Panc1 (cell line): ENCODE results near the gene ADCYAP1R1. TPM values are rescaled to one million over a fixed set of nuclear protein-coding genes. Genes with fewer than 3 reads are reported as not detected.

Experiments used
- ATAC-seq: fragments of 200-7000 bp; cut with Tn5 transposase; 2 replicates; pipeline ENCODE4 v1.9.1; 2020; ENCODE audit warnings: mild to moderate bottlenecking, moderate library complexity
- BruUV-seq: library from RNA; stranded (reverse); fragments of 400-500 nt; replicated peaks from 2 replicates; lab custom pipeline; 2021; lab: Mats Ljungman, UMichigan
- CTCF ChIA-PET: fragments of 300-600 bp; sonication (Branson Sonifier 250); formaldehyde crosslinking; loops from one replicate; lab custom pipeline; 2022; ENCODE audit warnings: antibody characterized with exemption; lab: Charles Lee
- POLR2A ChIA-PET: fragments of 300-600 bp; sonication (Branson Sonifier 250); formaldehyde crosslinking; loops from one replicate; lab custom pipeline; 2022; ENCODE audit warnings: antibody characterized with exemption; lab: Charles Lee
- DNase-seq: peaks from one replicate; pipeline ENCODE4 v3.0.0-alpha.2; 2010; ENCODE audit warnings: low read depth, low spot score
- H3K27ac ChIP-seq: 2 replicates; pipeline ENCODE4 v1.5.1; 2011; ENCODE audit warnings: mild to moderate bottlenecking, low read length, inconsistent platforms
- H3K27me3 ChIP-seq: fragments of 200-500 bp; sonication (Bioruptor generic); 2 replicates; pipeline ENCODE4 v1.6.0; 2014; ENCODE audit warnings: low read length, inconsistent platforms; ENCODE audit not compliant: control insufficient read depth, insufficient read depth
- H3K36me3 ChIP-seq: fragments of 200-500 bp; sonication (Bioruptor generic); 2 replicates; pipeline ENCODE4 v1.5.1; 2014; ENCODE audit warnings: inconsistent platforms, mild to moderate bottlenecking, low read length, moderate library complexity; ENCODE audit not compliant: control insufficient read depth, insufficient read depth
- H3K4me1 ChIP-seq: 2 replicates; pipeline ENCODE4 v1.5.1; 2011; ENCODE audit warnings: inconsistent platforms, mild to moderate bottlenecking, low read length, moderate library complexity; ENCODE audit not compliant: control insufficient read depth, insufficient read depth
- H3K4me3 ChIP-seq, 2 experiments: 2 replicates each; pipeline ENCODE4 v1.5.1; 2011 to 2012; ENCODE audit warnings: low read depth in 2 of 2, low read length in 2 of 2, mild to moderate bottlenecking in 2 of 2, inconsistent platforms in 1 of 2, moderate library complexity in 1 of 2
- H3K9me3 ChIP-seq: fragments of 200-500 bp; sonication (Bioruptor generic); 2 replicates; pipeline ENCODE4 v1.5.1; 2014; ENCODE audit warnings: low read depth, mild to moderate bottlenecking, inconsistent platforms, low read length, moderate library complexity; ENCODE audit not compliant: control insufficient read depth, insufficient read depth
- CTCF ChIP-seq: fragments of 450-650 bp; IDR thresholded peaks from 2 replicates; pipeline ENCODE4 v1.5.1; 2017; ENCODE audit warnings: mild to moderate bottlenecking
- POLR2AphosphoS5 ChIP-seq: IDR thresholded peaks from 2 replicates; pipeline ENCODE4 v1.6.1; 2012; ENCODE audit warnings: mild to moderate bottlenecking, low read depth, low read length, moderate library complexity
- REST ChIP-seq, 2 experiments: IDR thresholded peaks; 2 replicates each; pipeline ENCODE4 v1.6.1; 2011 to 2012; ENCODE audit warnings: low read depth in 2 of 2, control low read depth in 1 of 2, low read length in 1 of 2, mild to moderate bottlenecking in 1 of 2, moderate library complexity in 1 of 2; ENCODE audit not compliant: insufficient read depth in 1 of 2
- SIN3A ChIP-seq: IDR thresholded peaks from 2 replicates; pipeline ENCODE4 v1.6.1; 2012; ENCODE audit warnings: low read depth, mild to moderate bottlenecking, low read length, moderate library complexity, borderline replicate concordance; ENCODE audit not compliant: insufficient read depth
- TCF7L2 ChIP-seq: IDR thresholded peaks from 2 replicates; pipeline ENCODE4 v1.6.1; 2011; ENCODE audit warnings: mild to moderate bottlenecking, low read depth, low read length, inconsistent platforms
- in situ Hi-C: cut with HindIII; loops from 2 replicates; pipeline ENCODE4 v1.10.0; 2016; ENCODE audit warnings: low sequenced_read_pairs, low pct_unique_long_range_greater_than_20kb
- intact Hi-C: fragments of 100-400 bp; cut with micrococcal nuclease; formaldehyde crosslinking; loops from one replicate; pipeline ENCODE4 v1.10.0; 2022; ENCODE audit not compliant: unreplicated experiment
- total RNA-seq: library from RNA; stranded (reverse); gene quantifications from one replicate; pipeline ENCODE4 v1.2.1, GENCODE V29; 2021; ENCODE audit not compliant: unreplicated experiment

ADCYAP1R1 gene
- total RNA-seq, 1 experiment from 2014 or later = not detected

GRCh38 chr7:31036924-31037323, 15.2 kb upstream of the ADCYAP1R1 start:
- intact Hi-C loops = no loop called here
- no peak overlapping the region for H3K4me3 ChIP-seq
- ChIA-PET CTCF (no interaction called here), POLR2A (interaction anchor here (0.6 kb wide), 1 partner anchor 87 kb away, joined by 5 read pairs; no protein-coding TSS in a partner anchor)
- H3K27me3 ChIP-seq = peaks cover 28% of the 10 kb centered on the region
- DNase-seq (no peak), ATAC-seq (0 out of 2 replicates have a peak, but pooled peaks have one; percentile 35)
- BruUV-seq = no TSS peak
- no peaks in the 10 kb centered on the region for H3K4me1 ChIP-seq
- H3K9me3 ChIP-seq = no peaks in the 10 kb centered on the region
- no peaks in the 10 kb centered on the region for H3K36me3 ChIP-seq
- no peak overlapping the region for H3K27ac ChIP-seq
- in situ Hi-C loops = no loop called here
- no peak for TF ChIP-seq POLR2AphosphoS5
- no peak for TF ChIP-seq REST (IDR thresholded peaks at IDR 0.05; ENCODE audit: insufficient read depth in 1 of 2, low read depth in 2 of 2, low read length in 1 of 2)
- no peak for TF ChIP-seq CTCF
- TF ChIP-seq SIN3A = no peak
- no peak for TF ChIP-seq TCF7L2

- no peak for ATAC-seq
- no peaks in the 10 kb centered on the region for H3K4me1 ChIP-seq
- H3K27me3 ChIP-seq = peaks cover 44% of the 10 kb centered on the region
- ChIA-PET POLR2A (no interaction called here), CTCF (no interaction called here)
- no peak overlapping the region for H3K27ac ChIP-seq
- no peaks in the 10 kb centered on the region for H3K36me3 ChIP-seq
- H3K4me3 ChIP-seq = no peak overlapping the region
- BruUV-seq = no TSS peak
- no peak for DNase-seq
- in situ Hi-C loops (no loop called here), intact Hi-C loops (no loop called here)
- TF ChIP-seq SIN3A (no peak), CTCF (no peak), POLR2AphosphoS5 (no peak), TCF7L2 (no peak), REST (IDR thresholded peaks at IDR 0.05; ENCODE audit: insufficient read depth in 1 of 2, low read depth in 2 of 2, low read length in 1 of 2) (no peak)
- H3K9me3 ChIP-seq = no peaks in the 10 kb centered on the region
These were observed 9.0 kb upstream of the ADCYAP1R1 start for GRCh38 chr7:31043051-31043471.
